PC-9 (cell line): ENCODE measurements around the gene ALDOA. TPM values are rescaled to one million over a fixed set of nuclear protein-coding genes. Genes with fewer than 3 reads are reported as not detected.
A peak's percentile ranks its signal among the peaks of the same experiment; 100 is the strongest.

Experiments
- BruUV-seq: library from RNA; stranded (reverse); fragments of 400-500 nt; replicated peaks from 2 replicates; lab custom pipeline; 2021; lab: Mats Ljungman, UMichigan
- CTCF ChIA-PET: fragments of 300-600 bp; sonication (Branson Sonifier 250); formaldehyde crosslinking; loops from one replicate; lab custom pipeline; 2022; ENCODE audit warnings: antibody characterized with exemption; lab: Charles Lee
- POLR2A ChIA-PET: fragments of 300-600 bp; sonication (Branson Sonifier 250); formaldehyde crosslinking; loops from one replicate; lab custom pipeline; 2022; ENCODE audit warnings: antibody characterized with exemption; ENCODE audit not compliant: unreplicated experiment; lab: Charles Lee
- DNase-seq, 2 experiments: peaks; one replicate each; pipeline versions ENCODE4 v3.0.0 to v3.0.0-alpha.2; 2015 to 2022; ENCODE audit warnings: mixed read lengths in 1 of 2
- H2AFZ ChIP-seq: fragments of 200-600 bp; sonication (generic); 2 replicates; pipeline ENCODE4 v1.8.1; 2017; ENCODE audit warnings: antibody characterized with exemption
- H3F3A ChIP-seq: fragments of 200-600 bp; sonication (generic); 2 replicates; pipeline ENCODE4 v1.8.1; 2017; ENCODE audit warnings: antibody characterized with exemption, mild to moderate bottlenecking, low read depth; ENCODE audit not compliant: insufficient read depth
- H3K27ac ChIP-seq: fragments of 200-600 bp; sonication (generic); 2 replicates; pipeline ENCODE4 v1.6.1; 2016; ENCODE audit warnings: mixed run types
- H3K27me3 ChIP-seq: fragments of 200-600 bp; sonication (generic); 2 replicates; pipeline ENCODE4 v1.6.1; 2016; ENCODE audit warnings: low read depth, mixed run types; ENCODE audit not compliant: insufficient read depth
- H3K36me3 ChIP-seq: fragments of 200-600 bp; sonication (generic); 2 replicates; pipeline ENCODE4 v1.6.1; 2016; ENCODE audit warnings: low read depth, mixed run types
- H3K4me1 ChIP-seq: fragments of 200-600 bp; sonication (generic); replicated peaks from 2 replicates; pipeline ENCODE4 v1.6.1; 2016; ENCODE audit warnings: mixed run types; ENCODE audit not compliant: insufficient read depth
- H3K4me2 ChIP-seq: fragments of 200-600 bp; sonication (generic); 2 replicates; pipeline ENCODE4 v1.6.1; 2017; ENCODE audit warnings: mixed run types
- H3K4me3 ChIP-seq: fragments of 200-600 bp; sonication (generic); 2 replicates; pipeline ENCODE4 v1.6.1; 2016; ENCODE audit warnings: mixed run types
- H3K79me2 ChIP-seq: fragments of 200-600 bp; sonication (generic); 2 replicates; pipeline ENCODE4 v1.6.1; 2017; ENCODE audit warnings: low read depth, mixed run types
- H3K9me2 ChIP-seq: fragments of 200-600 bp; sonication (generic); 2 replicates; pipeline ENCODE4 v1.8.1; 2017; ENCODE audit warnings: mild to moderate bottlenecking; ENCODE audit not compliant: insufficient read depth
- H3K9me3 ChIP-seq: fragments of 200-600 bp; sonication (generic); 2 replicates; pipeline ENCODE4 v1.8.1; 2016; ENCODE audit warnings: low read depth; ENCODE audit not compliant: insufficient read depth
- H4K20me1 ChIP-seq: fragments of 200-600 bp; sonication (generic); 2 replicates; pipeline ENCODE4 v1.8.1; 2017; ENCODE audit not compliant: insufficient read depth
- EZH2 ChIP-seq: fragments of 200-600 bp; sonication (generic); IDR thresholded peaks from 2 replicates; pipeline ENCODE4 v1.8.0; 2017; ENCODE audit warnings: antibody characterized with exemption, low read depth
- intact Hi-C: fragments of 100-400 bp; cut with micrococcal nuclease; formaldehyde crosslinking; loops from one replicate; pipeline ENCODE4 v1.10.0; 2022; ENCODE audit not compliant: unreplicated experiment
- total RNA-seq: library from RNA; stranded (reverse); gene quantifications from 2 replicates; pipeline ENCODE4 v1.2.3, GENCODE V29; 2021
- TF ChIP-seq, protein P1 (sequence below): fragments of 200-600 bp; sonication (generic); conservative IDR thresholded peaks from 2 replicates; pipeline ENCODE4 v1.6.1; 2017; ENCODE audit warnings: mixed run types, antibody characterized with exemption, mild to moderate bottlenecking, moderate library complexity

ALDOA gene
- total RNA-seq, 1 experiment from 2014 or later, result 3,090 TPM

- CTCF ChIA-PET, result interaction anchor here (0.6 to 2.2 kb wide), 11 partner anchors 17 to 573 kb away, joined by 3 to 19 read pairs (median 8); partner anchors contain the start of gene DCTPP1
- BruUV-seq, result no TSS peak
- peaks cover 65% of the 10 kb centered on the region for H3F3A ChIP-seq
- H3K4me3 ChIP-seq, result peak within 1 kb of the TSS; percentile 61
- intact Hi-C loops, result loop anchor here (2.0 to 10.0 kb wide), 7 partner anchors 13 to 563 kb away; partner anchors contain the start of genes CD2BP2, FBRS and PRR14
- no peaks in the 10 kb centered on the region for H3K27me3 ChIP-seq
- H3K4me2 ChIP-seq, result peak within 1 kb of the TSS; percentile 98
- H3K9me3 ChIP-seq, result peaks cover 2% of the 10 kb centered on the region; the same call in 1 of the 2 replicates
- POLR2A ChIA-PET, result interaction anchor here (0.6 to 1.0 kb wide), 6 partner anchors 20 to 782 kb away, joined by 3 to 9 read pairs (median 4); partner anchors contain the start of gene TBC1D10B
- DNase-seq, result peak; percentile 83 to 98
- H2AFZ ChIP-seq, result peak within 1 kb of the TSS; percentile 77
- H3K79me2 ChIP-seq, result 0 out of 2 replicates have a peak, but pooled peaks cover 7% of the 10 kb centered on the region
- H3K4me1 ChIP-seq, result peaks cover 55% of the 10 kb centered on the region
- H4K20me1 ChIP-seq, result no peaks in the 10 kb centered on the region
- TF ChIP-seq EZH2, result no peak
- TF ChIP-seq, protein P1, sequence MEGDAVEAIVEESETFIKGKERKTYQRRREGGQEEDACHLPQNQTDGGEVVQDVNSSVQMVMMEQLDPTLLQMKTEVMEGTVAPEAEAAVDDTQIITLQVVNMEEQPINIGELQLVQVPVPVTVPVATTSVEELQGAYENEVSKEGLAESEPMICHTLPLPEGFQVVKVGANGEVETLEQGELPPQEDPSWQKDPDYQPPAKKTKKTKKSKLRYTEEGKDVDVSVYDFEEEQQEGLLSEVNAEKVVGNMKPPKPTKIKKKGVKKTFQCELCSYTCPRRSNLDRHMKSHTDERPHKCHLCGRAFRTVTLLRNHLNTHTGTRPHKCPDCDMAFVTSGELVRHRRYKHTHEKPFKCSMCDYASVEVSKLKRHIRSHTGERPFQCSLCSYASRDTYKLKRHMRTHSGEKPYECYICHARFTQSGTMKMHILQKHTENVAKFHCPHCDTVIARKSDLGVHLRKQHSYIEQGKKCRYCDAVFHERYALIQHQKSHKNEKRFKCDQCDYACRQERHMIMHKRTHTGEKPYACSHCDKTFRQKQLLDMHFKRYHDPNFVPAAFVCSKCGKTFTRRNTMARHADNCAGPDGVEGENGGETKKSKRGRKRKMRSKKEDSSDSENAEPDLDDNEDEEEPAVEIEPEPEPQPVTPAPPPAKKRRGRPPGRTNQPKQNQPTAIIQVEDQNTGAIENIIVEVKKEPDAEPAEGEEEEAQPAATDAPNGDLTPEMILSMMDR, result peak; percentile 72
- no peaks in the 10 kb centered on the region; the same call in 1 of the 2 replicates for H3K36me3 ChIP-seq
- peak within 1 kb of the TSS; percentile 87 for H3K27ac ChIP-seq
- no peaks in the 10 kb centered on the region for H3K9me2 ChIP-seq
These were observed 26.2 kb downstream of the ALDOA start, which contains the start of gene TBX6 for GRCh38 chr16:30091474-30092372. TBX6 (minus strand) TSS chr16:30091924; CDS start chr16:30091193, 731 bp downstream.

- peak overlapping the region; percentile 77 for H2AFZ ChIP-seq
- CTCF ChIA-PET, result interaction anchor here (0.6 to 2.2 kb wide), 8 partner anchors 17 to 380 kb away, joined by 3 to 19 read pairs (median 6); no protein-coding TSS in a partner anchor
- 0 out of 2 replicates have a peak, but pooled peaks cover 7% of the 10 kb centered on the region for H3K79me2 ChIP-seq
- H3K4me3 ChIP-seq, result peak overlapping the region; percentile 61
- POLR2A ChIA-PET, result interaction anchor here (0.5 to 1.0 kb wide), 4 partner anchors 19 to 278 kb away, joined by 3 to 9 read pairs (median 6); partner anchors contain the start of gene TBC1D10B
- H3K9me3 ChIP-seq, result peaks cover 10% of the 10 kb centered on the region
- no peak overlapping the region; the same call in 1 of the 2 replicates for H3K27ac ChIP-seq
- intact Hi-C loops, result loop anchor here (5.0 to 10.0 kb wide), 3 partner anchors 265 to 562 kb away; partner anchors contain the start of genes CD2BP2, FBRS and PRR14
- no peaks in the 10 kb centered on the region; the same call in 1 of the 2 replicates for H3K36me3 ChIP-seq
- no peaks in the 10 kb centered on the region for H3K9me2 ChIP-seq
- peak overlapping the region; percentile 98 for H3K4me2 ChIP-seq
- H3F3A ChIP-seq, result peaks cover 62% of the 10 kb centered on the region
- DNase-seq, result peak; percentile 53 to 68
- BruUV-seq, result no TSS peak
- H3K27me3 ChIP-seq, result no peaks in the 10 kb centered on the region
- H4K20me1 ChIP-seq, result no peaks in the 10 kb centered on the region
- peaks cover 55% of the 10 kb centered on the region for H3K4me1 ChIP-seq
- no peak for TF ChIP-seq EZH2
- TF ChIP-seq, protein P1, result peak; percentile 43
These were observed 26.9 kb downstream of the ALDOA start for GRCh38 chr16:30092373-30093010.
